GM19395 (cell line): Measurements from ENCODE around the gene GRID1.

Experiments
- ATAC-seq: cut with Tn5 transposase; IDR thresholded peaks from one replicate; pipeline ENCODE4 v1.9.1; 2021; ENCODE audit warnings: mild to moderate bottlenecking, moderate library complexity; ENCODE audit not compliant: unreplicated experiment

GRID1 gene

GRCh38 chr10:85601526-85601925, 765.1 kb downstream of the GRID1 start:
- ATAC-seq: no peak

- no peak for ATAC-seq
Observed at GRCh38 chr10:85600744-85601081, 765.9 kb downstream of the GRID1 start.

- ATAC-seq: no peak
Observed at GRCh38 chr10:85600026-85600743, 766.4 kb downstream of the GRID1 start.

GRCh38 chr10:85599081-85599480, 767.5 kb downstream of the GRID1 start:
- no peak for ATAC-seq

- ATAC-seq: no peak
Observed at GRCh38 chr10:85598646-85599045, 767.9 kb downstream of the GRID1 start.

- ATAC-seq: no peak
Observed at GRCh38 chr10:85597006-85597405, 769.6 kb downstream of the GRID1 start.

- ATAC-seq: no peak
Observed at GRCh38 chr10:85596389-85596788, 770.2 kb downstream of the GRID1 start.

- ATAC-seq: no peak
Observed at GRCh38 chr10:85594239-85594638, 772.4 kb downstream of the GRID1 start.

- ATAC-seq: no peak
Observed at GRCh38 chr10:85593226-85593772, 773.3 kb downstream of the GRID1 start.

- no peak for ATAC-seq
Observed at GRCh38 chr10:85581371-85581770, 785.2 kb downstream of the GRID1 start.

GRCh38 chr10:85580585-85580984, 786.0 kb downstream of the GRID1 start:
- no peak for ATAC-seq

GRCh38 chr10:85578860-85579259, 787.7 kb downstream of the GRID1 start:
- no peak for ATAC-seq

- no peak for ATAC-seq
Observed at GRCh38 chr10:85575441-85575840, 791.2 kb downstream of the GRID1 start.

GRCh38 chr10:85570871-85571270, 795.7 kb downstream of the GRID1 start:
- no peak for ATAC-seq

GRCh38 chr10:85565381-85565780, 801.2 kb downstream of the GRID1 start:
- no peak for ATAC-seq

GRCh38 chr10:85558533-85558932, 808.1 kb downstream of the GRID1 start:
- no peak for ATAC-seq

- no peak for ATAC-seq
Observed at GRCh38 chr10:85557706-85558105, 808.9 kb downstream of the GRID1 start.

- no peak for ATAC-seq
Observed at GRCh38 chr10:85557077-85557476, 809.5 kb downstream of the GRID1 start.
